Activated naive CD8-positive, alpha-beta T cell treated with anti-CD3 and anti-CD28 coated beads, Interleukin-2, amount 50 U/mL, for 16 hours (primary cell): ENCODE data around the gene SLC23A1.
"Not testable (repeated sequence)": the region's sequence is repeated elsewhere in the genome, so short reads cannot be mapped to it uniquely, and the experiment has no call there.

Source experiments
- DNase-seq: peaks from one replicate; pipeline ENCODE4 v3.0.0-alpha.2; 2020; ENCODE audit warnings: low read depth, low spot score

The SLC23A1 gene

GRCh38 chr5:139389701-139390638 is 6.9 kb upstream of the SLC23A1 start, which contains the start of gene MZB1:
TSS of gene MZB1 (minus strand) at chr5:139389913. CDS start at chr5:139389856, 57 bp downstream.
- no peak for DNase-seq

- DNase-seq, result no peak
Observed at GRCh38 chr5:139388198-139388821, 5.2 kb upstream of the SLC23A1 start.

GRCh38 chr5:139387611-139388197 is 4.6 kb upstream of the SLC23A1 start:
- no peak for DNase-seq

- not testable (repeated sequence) for DNase-seq
Observed at GRCh38 chr5:139386956-139387355, 3.9 kb upstream of the SLC23A1 start.

GRCh38 chr5:139386050-139386438 is 2.9 kb upstream of the SLC23A1 start:
- no peak for DNase-seq

- no peak for DNase-seq
Observed at GRCh38 chr5:139385061-139386049, 2.3 kb upstream of the SLC23A1 start.

GRCh38 chr5:139384591-139385051 is 1.5 kb upstream of the SLC23A1 start:
- no peak for DNase-seq

- no peak for DNase-seq
Observed at GRCh38 chr5:139383993-139384590, 995 bp upstream of the SLC23A1 start.

GRCh38 chr5:139382807-139383206 is 290 bp downstream of the SLC23A1 start:
- DNase-seq, result no peak

GRCh38 chr5:139381837-139382761 is 998 bp downstream of the SLC23A1 start:
- DNase-seq, result no peak

- no peak for DNase-seq
Observed at GRCh38 chr5:139379626-139380449, 3.3 kb downstream of the SLC23A1 start.

- no peak for DNase-seq
Observed at GRCh38 chr5:139378941-139379361, 4.1 kb downstream of the SLC23A1 start.

- DNase-seq, result no peak
Observed at GRCh38 chr5:139378101-139378825, 4.8 kb downstream of the SLC23A1 start.

- DNase-seq, result no peak
Observed at GRCh38 chr5:139377226-139377625, 5.9 kb downstream of the SLC23A1 start.

GRCh38 chr5:139376364-139376763 is 6.7 kb downstream of the SLC23A1 start:
- no peak for DNase-seq

- DNase-seq, result no peak
Observed at GRCh38 chr5:139374909-139375308, 8.2 kb downstream of the SLC23A1 start.

GRCh38 chr5:139371482-139372435 is 11.3 kb downstream of the SLC23A1 start:
- DNase-seq, result no peak
